Measurements from ENCODE around the gene PRORP. TPM values are rescaled to one million over a fixed set of nuclear protein-coding genes. Genes with fewer than 3 reads are reported as not detected.

Gene PRORP
- total and polyA plus RNA-seq, 9 of the 15 experiments (the other 6 are each of a cell fraction or from before 2014, with no cell fraction given), result 21.9 to 48.7 (median 36.5) TPM

DNA sequence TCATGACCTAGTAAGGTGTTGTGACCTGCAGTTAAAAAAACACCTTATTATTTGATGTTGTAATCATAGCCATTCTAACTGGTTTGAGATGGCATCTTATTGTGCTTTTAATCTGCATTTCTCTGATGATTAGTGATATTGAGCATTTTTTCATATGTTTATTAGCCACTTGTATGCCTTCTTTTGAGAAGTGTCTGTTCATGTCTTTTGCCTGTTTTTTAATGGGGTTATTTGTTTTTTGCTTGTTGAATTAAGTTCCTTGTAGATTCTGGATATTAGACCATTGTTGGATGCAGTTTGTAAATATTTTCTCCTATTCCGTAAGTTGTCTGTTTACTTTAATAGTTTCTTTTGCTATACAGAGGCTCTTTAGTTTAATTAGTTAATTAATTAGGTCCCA lies 41.0 kb downstream of the PRORP start:
- Histone ChIP-seq H3K4me1 (replicated peaks in 1 of 2; ENCODE audit: control insufficient read depth in 2 of 2, insufficient read depth in 2 of 2, low read length in 2 of 2) (peaks cover 0 to 6% of the 10 kb centered on the region in 2 experiments; a peak in 1 of 5 replicates), H3K27ac (ENCODE audit: extremely low read depth, low read depth, low read length) (no peak overlapping the region), H3K27me3 (ENCODE audit: control insufficient read depth in 2 of 2, insufficient read depth in 2 of 2, low read length in 2 of 2) (no peaks in the 10 kb centered on the region), H3K9ac (ENCODE audit: insufficient read depth in 1 of 2, low read depth in 2 of 2, low read length in 2 of 2) (no peak overlapping the region), H3K36me3 (ENCODE audit: control insufficient read depth, insufficient read depth, low read length) (peaks cover 11% of the 10 kb centered on the region; the same call in 2 of the 3 replicates), H3K79me2 (ENCODE audit: control insufficient read depth, insufficient read depth, low read length) (no peaks in the 10 kb centered on the region), H3K9me3 (replicated peaks; ENCODE audit: control insufficient read depth, insufficient read depth, low read depth, low read length) (no peaks in the 10 kb centered on the region), H3K4me2 (ENCODE audit: insufficient read depth, low read length) (no peak overlapping the region), H3K4me3 (no peak overlapping the region), H4K20me1 (replicated peaks; ENCODE audit: control insufficient read depth, insufficient read depth, low read length) (no peaks in the 10 kb centered on the region), H2AFZ (ENCODE audit: low read depth, low read length) (no peak overlapping the region), H3K9me1 (ENCODE audit: control insufficient read depth, insufficient read depth, low read length) (no peaks in the 10 kb centered on the region)
- DNase-seq (ENCODE audit: extremely low read depth in 1 of 4, low spot score in 3 of 4) (no peak), ATAC-seq (no peak), FAIRE-seq (no peak)
- TF ChIP-seq NR3C1 (CRISPR knock-in tag; IDR thresholded peaks at IDR 0.05), result no peak
- TF ChIP-seq BRD9 (IDR thresholded peaks at IDR 0.05; ENCODE audit: low read depth, partially characterized antibody), result no peak
- no peak for TF ChIP-seq HCFC1 (IDR thresholded peaks at IDR 0.05; ENCODE audit: low read depth, low read length)
- TF ChIP-seq, protein P1, sequence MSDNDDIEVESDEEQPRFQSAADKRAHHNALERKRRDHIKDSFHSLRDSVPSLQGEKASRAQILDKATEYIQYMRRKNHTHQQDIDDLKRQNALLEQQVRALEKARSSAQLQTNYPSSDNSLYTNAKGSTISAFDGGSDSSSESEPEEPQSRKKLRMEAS (CRISPR knock-in tag; IDR thresholded peaks at IDR 0.05), result no peak
- TF ChIP-seq KAT7 (CRISPR knock-in tag; IDR thresholded peaks at IDR 0.05; ENCODE audit: borderline replicate concordance), result no peak
- no TSS peak for BruUV-seq (replicated peaks)
- ChIA-PET CTCF (ENCODE audit: low intra/inter-chr PET ratio) (no interaction called here), POLR2A (no interaction called here)
- 100% methylated on average over 1 of the region's 1 CpG for WGBS (ENCODE audit: insufficient coverage, low coverage, missing lambda C conversion rate)
- in situ Hi-C loops (cut with MboI) (no loop called here), intact Hi-C loops (cut with micrococcal nuclease) (no loop called here)

DNA sequence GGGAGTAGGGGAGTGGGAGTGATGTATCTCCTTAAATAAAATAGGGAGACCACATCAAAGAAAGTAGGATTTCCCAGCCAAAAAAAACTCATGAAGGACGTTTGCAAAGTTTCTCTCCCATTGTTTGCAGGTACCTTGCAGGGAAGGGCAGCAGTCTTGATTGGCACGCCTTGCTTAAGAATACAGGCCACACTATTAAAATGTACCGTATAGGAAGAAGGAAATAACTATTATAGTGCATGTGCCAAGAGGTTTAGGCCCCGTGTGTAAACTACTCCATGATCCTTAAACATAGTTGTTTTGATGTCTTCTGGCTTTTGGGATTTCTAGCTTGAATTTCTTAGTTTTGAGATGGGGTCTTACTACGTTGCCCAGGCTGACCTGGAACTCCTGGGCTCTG lies 42.5 kb downstream of the PRORP start:
- peaks cover 0 to 2% of the 10 kb centered on the region in 2 experiments; a peak in 1 of 5 replicates for H3K4me1 ChIP-seq (replicated peaks in 1 of 2; ENCODE audit: control insufficient read depth in 2 of 2, insufficient read depth in 2 of 2, low read length in 2 of 2)
- intact Hi-C loops (cut with micrococcal nuclease) (no loop called here), in situ Hi-C loops (cut with MboI) (no loop called here)
- ChIA-PET CTCF (ENCODE audit: low intra/inter-chr PET ratio) (no interaction called here), POLR2A (no interaction called here)
- FAIRE-seq, result no peak
- ATAC-seq, result no peak
- no peak for DNase-seq (ENCODE audit: extremely low read depth in 1 of 4, low spot score in 3 of 4)
- no peak overlapping the region for H3K4me2 ChIP-seq (ENCODE audit: insufficient read depth, low read length)
- H4K20me1 ChIP-seq (replicated peaks; ENCODE audit: control insufficient read depth, insufficient read depth, low read length), result no peaks in the 10 kb centered on the region
- no peaks in the 10 kb centered on the region for H3K27me3 ChIP-seq (ENCODE audit: control insufficient read depth in 2 of 2, insufficient read depth in 2 of 2, low read length in 2 of 2)
- no peak overlapping the region for H2AFZ ChIP-seq (ENCODE audit: low read depth, low read length)
- H3K27ac ChIP-seq (ENCODE audit: extremely low read depth, low read depth, low read length), result no peak overlapping the region
- no peaks in the 10 kb centered on the region for H3K9me3 ChIP-seq (replicated peaks; ENCODE audit: control insufficient read depth, insufficient read depth, low read depth, low read length)
- H3K9ac ChIP-seq (ENCODE audit: insufficient read depth in 1 of 2, low read depth in 2 of 2, low read length in 2 of 2), result no peak overlapping the region
- no peaks in the 10 kb centered on the region for H3K9me1 ChIP-seq (ENCODE audit: control insufficient read depth, insufficient read depth, low read length)
- H3K4me3 ChIP-seq, result no peak overlapping the region
- BruUV-seq (replicated peaks), result no TSS peak
- no peaks in the 10 kb centered on the region for H3K79me2 ChIP-seq (ENCODE audit: control insufficient read depth, insufficient read depth, low read length)
- 64% methylated on average over 5 of the region's 5 CpGs for WGBS (ENCODE audit: insufficient coverage, low coverage, missing lambda C conversion rate)
- H3K36me3 ChIP-seq (ENCODE audit: control insufficient read depth, insufficient read depth, low read length), result 0 out of 3 replicates have a peak, but pooled peaks cover 3% of the 10 kb centered on the region
- TF ChIP-seq HNRNPK (IDR thresholded peaks at IDR 0.05; ENCODE audit: low read depth, low read length, poor library complexity, severe bottlenecking), result no peak
- TF ChIP-seq, protein P2, sequence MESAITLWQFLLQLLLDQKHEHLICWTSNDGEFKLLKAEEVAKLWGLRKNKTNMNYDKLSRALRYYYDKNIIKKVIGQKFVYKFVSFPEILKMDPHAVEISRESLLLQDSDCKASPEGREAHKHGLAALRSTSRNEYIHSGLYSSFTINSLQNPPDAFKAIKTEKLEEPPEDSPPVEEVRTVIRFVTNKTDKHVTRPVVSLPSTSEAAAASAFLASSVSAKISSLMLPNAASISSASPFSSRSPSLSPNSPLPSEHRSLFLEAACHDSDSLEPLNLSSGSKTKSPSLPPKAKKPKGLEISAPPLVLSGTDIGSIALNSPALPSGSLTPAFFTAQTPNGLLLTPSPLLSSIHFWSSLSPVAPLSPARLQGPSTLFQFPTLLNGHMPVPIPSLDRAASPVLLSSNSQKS (CRISPR knock-in tag; IDR thresholded peaks at IDR 0.05), result no peak
- no peak for TF ChIP-seq RBM14 (IDR thresholded peaks at IDR 0.05; ENCODE audit: borderline replicate concordance, insufficient read depth, low read depth, low read length)
- no peak for TF ChIP-seq WHSC1 (IDR thresholded peaks at IDR 0.05; ENCODE audit: low read length)
- no peak for TF ChIP-seq FUS (optimal IDR thresholded peaks at IDR 0.05; ENCODE audit: low read depth, low read length)
